Heart left ventricle (tissue), 13 donors: ENCODE data around the gene DCDC2C.

Source experiments
- CTCF ChIP-seq, 12 donors: fragments of 200-600 bp; sonication (generic) in 4 of 12; IDR thresholded peaks; one replicate each; pipeline versions ENCODE4 v1.5.0 to v1.8.0; 2018 to 2022; ENCODE audit warnings: antibody characterized with exemption in 12 of 12, mild to moderate bottlenecking in 5 of 12
- POLR2A ChIP-seq, 2 donors: fragments of 450-650 bp; IDR thresholded peaks; one replicate each; pipeline ENCODE4 v1.6.1; 2017; ENCODE audit warnings: antibody characterized with exemption in 2 of 2, mild to moderate bottlenecking in 2 of 2, moderate library complexity in 2 of 2
- donor health status: ischemic (EF 13 %, LVEDD 7.1; RV severe dilation, severe dysfunction).
- donor health status: DM: no; HTN: yes; CAD: no.
- donor health status: DM: no; HTN: no; CAD: no.
- donor health status: ischemic (EF 25% LVEDD 6.9; RV normal size, moderate dysfunction).
- donor health status: ischemic (EF 25% LVEDD 5.7; RV mildly dilated, moderate dysfunction).
- donor health status: ischemic (EF 35%, LVEDD 5.7; RV mildly dilated, moderate dysfunction).
- donor health status: nonischemic (EF 11% LVEDD 7.7; RV severe dilation, severe dysfunction).
- donor health status: DM: yes; HTN: yes; CAD: no.
- donor health status: PGD.
- donor health status: ischemic (EF 29% LVEDD 5.4; RV normal size, mild dysfunction).
- donor health status: nonischemic (EF 23%, LVEDD 6.1; RV moderate dilation, normal function).

- no peak for TF ChIP-seq CTCF (IDR thresholded peaks at IDR 0.05)
- no peak for TF ChIP-seq POLR2A (IDR thresholded peaks at IDR 0.05)
These were observed 27.7 kb upstream of the DCDC2C start for GRCh38 chr2:3675687-3676086.
